ENCODE results near the gene LDAF1. TPM values are rescaled to one million over a fixed set of nuclear protein-coding genes. Genes with fewer than 3 reads are reported as not detected.

LDAF1 gene
- total RNA-seq, 1 donor from 2014 or later = 25.4 TPM

DNA sequence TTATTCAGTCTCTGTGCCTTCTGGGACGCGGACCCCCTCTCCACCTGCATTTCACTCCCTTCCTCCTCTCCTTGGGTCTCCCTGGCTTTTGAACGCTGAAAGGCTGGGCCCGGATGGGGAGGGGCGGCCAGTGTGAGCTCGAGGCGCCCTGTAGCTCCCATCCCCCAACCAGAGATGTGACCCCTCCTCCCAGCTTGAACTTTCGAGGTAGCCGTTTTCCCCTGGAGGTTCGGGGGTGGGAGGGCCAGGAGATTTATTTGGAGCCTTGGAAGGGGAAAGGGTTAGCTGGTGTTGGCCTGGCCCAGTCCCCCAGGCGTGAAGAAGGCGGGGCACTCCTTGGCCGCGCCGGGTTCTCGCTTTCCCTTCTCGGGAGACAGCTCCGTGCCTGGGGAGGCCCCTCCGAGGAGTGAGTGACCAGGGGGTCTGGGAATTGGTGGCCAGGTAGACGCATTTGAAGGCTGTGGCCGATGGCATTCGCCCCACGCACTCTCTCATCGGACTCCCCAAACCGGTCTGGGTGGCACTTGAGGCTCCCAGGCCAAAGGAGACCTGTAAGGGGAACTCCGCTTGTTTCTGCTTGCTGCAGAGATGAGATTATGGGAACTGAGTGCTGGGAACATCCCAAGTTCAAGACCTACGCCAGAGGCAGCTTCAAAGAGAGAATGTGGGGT is 942 bp downstream of the LDAF1 start:
- Mint-ChIP-seq H3K9me3 (no peaks in the 10 kb centered on the region), H3K27ac (ENCODE audit: unreplicated experiment) (peak overlapping the region; percentile 88), H3K27me3 (ENCODE audit: low read depth) (no peaks in the 10 kb centered on the region), H3K36me3 (ENCODE audit: low read depth) (peaks cover 9% of the 10 kb centered on the region), H3K4me1 (peaks cover 27% of the 10 kb centered on the region), H3K4me3 (peak overlapping the region; percentile 95)
- DNase-seq (ENCODE audit: low read depth, low spot score) = peak; percentile 18
- TF ChIP-seq, protein P1, sequence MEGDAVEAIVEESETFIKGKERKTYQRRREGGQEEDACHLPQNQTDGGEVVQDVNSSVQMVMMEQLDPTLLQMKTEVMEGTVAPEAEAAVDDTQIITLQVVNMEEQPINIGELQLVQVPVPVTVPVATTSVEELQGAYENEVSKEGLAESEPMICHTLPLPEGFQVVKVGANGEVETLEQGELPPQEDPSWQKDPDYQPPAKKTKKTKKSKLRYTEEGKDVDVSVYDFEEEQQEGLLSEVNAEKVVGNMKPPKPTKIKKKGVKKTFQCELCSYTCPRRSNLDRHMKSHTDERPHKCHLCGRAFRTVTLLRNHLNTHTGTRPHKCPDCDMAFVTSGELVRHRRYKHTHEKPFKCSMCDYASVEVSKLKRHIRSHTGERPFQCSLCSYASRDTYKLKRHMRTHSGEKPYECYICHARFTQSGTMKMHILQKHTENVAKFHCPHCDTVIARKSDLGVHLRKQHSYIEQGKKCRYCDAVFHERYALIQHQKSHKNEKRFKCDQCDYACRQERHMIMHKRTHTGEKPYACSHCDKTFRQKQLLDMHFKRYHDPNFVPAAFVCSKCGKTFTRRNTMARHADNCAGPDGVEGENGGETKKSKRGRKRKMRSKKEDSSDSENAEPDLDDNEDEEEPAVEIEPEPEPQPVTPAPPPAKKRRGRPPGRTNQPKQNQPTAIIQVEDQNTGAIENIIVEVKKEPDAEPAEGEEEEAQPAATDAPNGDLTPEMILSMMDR (conservative IDR thresholded peaks at IDR 0.05) = no peak

- TF ChIP-seq, protein P1 (conservative IDR thresholded peaks at IDR 0.05) = no peak
- Mint-ChIP-seq H3K27ac (ENCODE audit: unreplicated experiment) (no peak overlapping the region), H3K36me3 (ENCODE audit: low read depth) (peaks cover 14% of the 10 kb centered on the region), H3K4me3 (no peak overlapping the region), H3K4me1 (peaks cover 27% of the 10 kb centered on the region), H3K27me3 (ENCODE audit: low read depth) (no peaks in the 10 kb centered on the region), H3K9me3 (no peaks in the 10 kb centered on the region)
- no peak for DNase-seq (ENCODE audit: low read depth, low spot score)
Measured at GRCh38 chr16:21160276-21160675, 1.8 kb downstream of the LDAF1 start.

DNA sequence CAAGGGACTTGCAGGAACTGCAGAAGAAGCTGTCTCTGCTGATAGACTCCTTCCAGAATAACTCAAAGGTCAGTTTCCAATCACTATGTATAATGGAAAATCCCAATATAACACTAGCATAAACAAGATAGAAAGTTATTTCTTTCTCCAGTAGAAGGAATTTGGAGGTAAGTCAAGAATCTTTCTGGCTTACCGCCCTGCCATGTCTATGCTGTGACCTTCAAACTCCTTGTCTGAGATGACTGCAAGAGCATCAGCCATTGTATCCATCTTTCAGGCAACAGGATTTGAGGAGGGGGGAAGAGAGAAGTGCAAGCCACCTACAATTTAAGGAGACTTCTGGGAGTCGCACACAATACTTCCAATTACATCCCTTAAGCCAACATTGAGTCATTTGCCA is 2.7 kb downstream of the LDAF1 start:
- H3K27me3 Mint-ChIP-seq (ENCODE audit: low read depth) = no peaks in the 10 kb centered on the region
- DNase-seq (ENCODE audit: low read depth, low spot score) = no peak
- H3K4me1 Mint-ChIP-seq = peaks cover 27% of the 10 kb centered on the region
- H3K36me3 Mint-ChIP-seq (ENCODE audit: low read depth) = peaks cover 14% of the 10 kb centered on the region
- no peak overlapping the region for H3K27ac Mint-ChIP-seq (ENCODE audit: unreplicated experiment)
- TF ChIP-seq, protein P1 (conservative IDR thresholded peaks at IDR 0.05) = no peak
- H3K9me3 Mint-ChIP-seq = no peaks in the 10 kb centered on the region
- no peak overlapping the region for H3K4me3 Mint-ChIP-seq

GRCh38 chr16:21162661-21163151 is 4.2 kb downstream of the LDAF1 start:
- peaks cover 21% of the 10 kb centered on the region for H3K4me1 Mint-ChIP-seq
- no peak overlapping the region for H3K27ac Mint-ChIP-seq (ENCODE audit: unreplicated experiment)
- peaks cover 18% of the 10 kb centered on the region for H3K36me3 Mint-ChIP-seq (ENCODE audit: low read depth)
- TF ChIP-seq, protein P1 (conservative IDR thresholded peaks at IDR 0.05) = no peak
- DNase-seq (ENCODE audit: low read depth, low spot score) = no peak
- H3K9me3 Mint-ChIP-seq = no peaks in the 10 kb centered on the region
- no peak overlapping the region for H3K4me3 Mint-ChIP-seq
- H3K27me3 Mint-ChIP-seq (ENCODE audit: low read depth) = no peaks in the 10 kb centered on the region

- TF ChIP-seq, protein P1 (conservative IDR thresholded peaks at IDR 0.05) = no peak
- Mint-ChIP-seq H3K4me3 (no peak overlapping the region), H3K9me3 (no peaks in the 10 kb centered on the region), H3K27ac (ENCODE audit: unreplicated experiment) (no peak overlapping the region), H3K4me1 (peaks cover 17% of the 10 kb centered on the region), H3K27me3 (ENCODE audit: low read depth) (no peaks in the 10 kb centered on the region), H3K36me3 (ENCODE audit: low read depth) (peaks cover 18% of the 10 kb centered on the region)
- DNase-seq (ENCODE audit: low read depth, low spot score) = no peak
Measured at GRCh38 chr16:21163576-21163975, 5.1 kb downstream of the LDAF1 start.
